H54 (cell line): ENCODE results near the gene GRID2IP.

Experiments
- DNase-seq: peaks from one replicate; pipeline ENCODE4 v3.0.0; 2011; ENCODE audit warnings: low spot score, mixed read lengths; ENCODE audit not compliant: insufficient read length
- FAIRE-seq: peaks from 3 replicates; lab custom pipeline; 2011; peaks lifted over from hg19 to GRCh38; lab: Jason Lieb, UNC
- POLR2A ChIP-seq: IDR thresholded peaks from 2 replicates; pipeline ENCODE4 v1.6.1; 2011; ENCODE audit warnings: low read depth, mild to moderate bottlenecking, low read length

The GRID2IP gene

DNA sequence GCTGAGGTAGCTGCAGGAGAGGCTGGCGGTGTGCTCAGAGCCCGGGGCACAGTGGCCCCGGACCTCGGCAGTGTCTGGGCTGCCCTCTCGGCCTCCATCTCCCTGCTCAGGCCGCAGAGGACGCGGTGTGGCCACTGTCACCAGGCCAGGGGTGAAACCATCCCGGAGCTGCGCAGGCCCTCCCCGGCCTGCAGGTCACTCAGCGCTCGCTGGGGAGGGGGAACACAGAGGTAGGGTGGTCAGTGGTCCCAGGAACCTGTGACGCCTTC, 53.7 kb downstream of the GRID2IP start:
- no peak for DNase-seq
- FAIRE-seq = no peak
- TF ChIP-seq POLR2A = no peak

DNA sequence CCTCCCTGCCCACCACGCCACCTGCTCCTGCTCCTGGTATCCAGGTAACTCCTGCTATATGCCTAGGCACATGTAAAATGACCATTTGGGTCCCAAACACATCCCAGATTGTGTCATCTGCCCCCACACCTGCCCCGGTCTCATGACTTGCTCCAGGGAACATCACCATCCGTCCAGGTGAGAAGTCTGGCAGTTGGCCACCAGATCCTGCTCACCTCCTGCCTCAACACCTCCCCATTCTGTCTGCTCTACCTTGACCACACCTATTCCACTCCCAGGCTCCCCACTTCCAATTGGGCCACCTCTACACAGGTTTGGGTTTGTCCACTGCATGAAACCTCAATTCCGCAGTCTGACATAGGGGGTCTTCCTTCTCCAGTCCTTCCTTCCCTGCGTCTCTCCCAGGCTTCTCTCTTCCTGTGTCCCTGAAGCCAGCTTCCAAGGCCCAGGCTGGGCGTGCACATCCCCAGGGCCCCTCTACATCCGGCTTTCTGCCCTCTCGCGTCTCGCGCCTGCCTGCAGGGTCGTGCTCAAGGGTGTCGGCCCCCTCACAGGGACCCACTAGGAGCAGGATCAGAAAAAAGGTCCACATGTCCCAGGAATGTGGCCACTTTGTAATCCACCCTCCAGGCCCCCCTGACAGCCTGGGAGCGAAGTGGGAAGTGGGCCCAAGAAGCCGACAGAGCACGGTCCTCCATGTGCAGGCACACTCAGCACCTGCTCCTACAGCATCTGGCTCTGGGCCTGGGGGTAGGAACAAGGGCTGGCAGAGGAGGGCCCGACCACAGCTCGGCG, 54.2 kb downstream of the GRID2IP start:
- no peak for FAIRE-seq
- no peak for DNase-seq
- TF ChIP-seq POLR2A = no peak

DNA sequence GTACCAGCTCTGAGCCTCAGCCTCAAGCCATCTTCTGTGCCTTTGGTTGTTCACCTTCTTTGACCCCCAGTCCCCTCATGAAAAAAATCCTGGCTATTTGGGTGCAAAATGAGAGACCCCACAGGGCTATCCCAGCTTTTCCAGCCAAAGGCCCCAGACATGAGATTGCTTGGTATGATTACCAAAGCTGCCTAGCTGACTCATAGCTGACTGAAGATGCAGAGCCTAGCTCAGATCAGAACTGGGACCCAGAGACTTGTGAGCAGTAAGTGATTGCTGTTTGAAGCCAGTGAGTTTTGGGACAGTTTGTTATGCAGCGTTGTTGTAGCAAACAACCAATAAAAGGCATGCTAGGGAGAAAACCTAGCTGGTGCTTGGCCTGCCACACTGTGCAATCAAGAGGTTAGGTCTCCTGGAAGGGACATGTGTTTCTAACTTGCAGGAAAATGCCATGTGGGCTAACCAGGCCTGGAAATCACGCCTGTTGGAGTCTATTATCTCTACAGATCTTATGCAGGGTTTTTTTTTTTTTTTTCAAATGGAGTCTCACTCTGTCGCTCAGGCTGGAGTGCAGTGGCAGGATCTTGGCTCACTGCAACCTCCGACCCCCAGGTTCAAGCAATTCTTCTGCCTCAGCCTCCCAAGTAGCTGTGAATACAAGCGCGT, 55.5 kb downstream of the GRID2IP start:
- DNase-seq = peak; percentile 80
- no peak for FAIRE-seq
- TF ChIP-seq POLR2A = no peak

DNA sequence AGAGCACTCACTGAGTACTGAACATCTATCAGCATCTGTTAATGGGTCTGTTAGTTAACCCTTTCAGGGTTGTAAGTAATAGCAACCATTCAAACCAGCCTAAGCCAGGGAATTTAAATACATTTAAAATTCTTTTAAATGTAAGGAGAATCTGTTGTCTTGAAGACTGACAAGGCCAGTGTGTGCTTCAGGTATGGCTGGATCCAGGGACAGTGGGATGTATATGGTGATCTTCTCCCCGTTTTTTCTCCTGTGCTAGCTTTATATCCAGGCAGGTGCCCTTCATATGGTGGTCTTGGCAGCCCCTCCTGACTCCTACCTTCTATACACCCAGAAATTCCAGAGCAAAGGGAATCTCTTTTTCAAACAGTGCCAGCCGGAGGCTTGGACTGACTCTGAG, 56.9 kb downstream of the GRID2IP start:
- FAIRE-seq (no peak), DNase-seq (no peak)
- TF ChIP-seq POLR2A = no peak

DNA sequence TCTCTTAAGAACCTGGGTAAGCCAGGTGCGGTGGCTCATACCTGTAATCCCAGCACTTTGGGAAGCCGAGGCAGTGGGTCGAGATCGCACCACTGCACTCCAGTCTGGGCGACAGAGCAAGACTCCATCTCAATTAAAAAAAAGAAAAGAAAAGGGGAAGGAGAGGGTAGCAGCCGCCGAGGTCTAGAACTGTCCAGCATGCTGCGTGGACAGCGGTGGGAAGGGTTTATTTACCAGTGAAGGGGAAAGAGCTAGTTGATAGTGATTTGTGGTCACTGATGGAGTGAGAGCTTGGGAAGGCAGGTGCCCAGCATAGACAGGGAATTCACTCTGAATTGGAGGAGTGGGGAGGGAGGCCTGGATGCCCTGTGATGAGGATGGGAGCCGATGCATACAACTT, 60.1 kb downstream of the GRID2IP start:
- DNase-seq (no peak), FAIRE-seq (no peak)
- no peak for TF ChIP-seq POLR2A

DNA sequence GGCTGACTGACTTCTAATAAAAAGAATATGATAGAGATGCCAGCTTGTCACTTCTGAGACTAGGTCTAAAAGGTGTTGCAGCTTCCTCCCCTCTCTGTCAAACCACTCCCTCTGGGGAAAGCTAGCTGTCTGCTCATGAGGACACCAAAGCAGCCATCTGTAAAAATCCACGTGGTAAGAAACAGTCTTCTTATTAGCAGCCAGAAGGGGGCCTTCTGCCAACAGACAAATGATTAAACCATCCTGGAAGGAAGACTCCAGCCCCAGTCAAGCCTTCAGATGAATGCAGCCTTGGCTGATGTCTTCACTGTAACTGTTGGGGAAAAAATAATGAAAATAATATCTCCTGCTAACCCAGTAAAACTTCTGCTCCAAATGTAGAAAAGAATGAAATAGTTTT, 61.6 kb downstream of the GRID2IP start:
- FAIRE-seq (no peak), DNase-seq (no peak)
- no peak for TF ChIP-seq POLR2A

DNA sequence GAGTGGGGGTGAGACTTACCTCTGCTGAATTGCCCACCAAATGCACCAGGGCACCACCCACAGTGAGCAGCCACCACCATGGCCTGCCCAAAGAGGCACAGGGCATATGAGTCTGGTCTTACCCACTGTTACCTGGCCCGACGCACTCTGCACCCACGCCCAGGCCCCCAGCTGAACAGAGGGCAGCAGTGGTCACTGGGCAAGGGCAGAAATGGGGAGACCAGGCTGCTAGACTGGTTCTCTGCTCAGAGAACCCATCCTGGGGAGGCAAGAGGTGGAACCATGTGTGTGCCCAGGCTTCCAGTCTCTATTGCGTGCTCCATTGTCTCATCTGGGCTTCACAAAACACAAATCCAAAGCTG, 64.1 kb downstream of the GRID2IP start:
- no peak for FAIRE-seq
- no peak for TF ChIP-seq POLR2A
- DNase-seq = no peak

DNA sequence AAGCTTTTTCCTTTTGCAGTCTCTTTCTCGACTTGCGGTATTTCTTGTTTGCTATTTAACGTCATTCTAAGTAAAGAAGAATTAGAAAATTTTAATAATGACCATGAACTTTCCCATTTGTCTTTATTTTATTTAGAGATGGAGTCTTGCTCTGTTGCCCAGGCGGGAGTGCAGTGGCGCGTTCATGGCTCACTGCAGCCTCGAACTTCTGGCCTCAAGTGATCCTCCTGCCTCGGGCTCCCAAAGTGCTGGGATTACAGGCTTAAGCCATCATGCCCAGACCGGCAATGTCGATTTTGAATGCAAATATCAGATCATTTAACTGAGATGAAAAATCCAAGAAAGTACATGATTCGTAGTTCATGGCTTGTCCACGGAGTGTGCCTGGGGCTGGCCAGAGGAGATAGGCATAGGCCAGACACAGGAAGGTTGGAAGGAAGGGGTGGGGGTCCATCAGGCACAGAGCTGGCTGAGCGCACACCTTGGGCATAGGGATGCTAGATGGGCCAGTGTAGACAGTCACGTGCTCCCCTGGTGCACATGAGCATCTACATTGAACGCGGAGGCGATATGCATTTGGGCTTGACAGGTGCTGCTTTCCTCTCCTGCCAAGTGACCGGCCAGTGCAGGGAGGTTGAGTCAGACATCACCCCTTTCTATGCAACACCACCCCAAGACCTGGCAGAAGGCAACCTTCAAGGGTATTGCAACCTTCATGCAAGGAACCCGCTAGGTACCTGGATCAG, 64.7 kb downstream of the GRID2IP start:
- FAIRE-seq = no peak
- no peak for TF ChIP-seq POLR2A

DNA sequence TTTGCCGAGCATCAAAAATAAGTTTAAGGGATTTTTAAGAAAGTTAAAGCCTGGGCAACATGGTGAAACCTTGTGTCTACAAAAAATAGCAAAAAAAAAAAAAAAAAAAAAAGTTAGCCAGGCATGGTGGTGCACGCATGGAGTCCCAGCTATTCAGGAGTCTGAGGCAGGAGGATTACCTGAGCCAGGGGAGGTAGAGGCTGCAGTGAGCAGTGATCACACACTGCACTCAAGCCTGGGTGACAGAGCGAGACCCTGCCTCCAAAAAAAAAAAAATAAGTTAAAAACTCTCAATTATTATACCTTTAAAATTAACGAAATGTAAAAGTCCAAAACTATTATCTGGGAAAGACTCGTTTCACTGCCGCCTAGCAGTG, 68.5 kb downstream of the GRID2IP start:
- TF ChIP-seq POLR2A = no peak
- FAIRE-seq (no peak), DNase-seq (no peak)

More for the DNA sequence above, 64.7 kb downstream of the GRID2IP start:
- DNase-seq = no peak

DNA sequence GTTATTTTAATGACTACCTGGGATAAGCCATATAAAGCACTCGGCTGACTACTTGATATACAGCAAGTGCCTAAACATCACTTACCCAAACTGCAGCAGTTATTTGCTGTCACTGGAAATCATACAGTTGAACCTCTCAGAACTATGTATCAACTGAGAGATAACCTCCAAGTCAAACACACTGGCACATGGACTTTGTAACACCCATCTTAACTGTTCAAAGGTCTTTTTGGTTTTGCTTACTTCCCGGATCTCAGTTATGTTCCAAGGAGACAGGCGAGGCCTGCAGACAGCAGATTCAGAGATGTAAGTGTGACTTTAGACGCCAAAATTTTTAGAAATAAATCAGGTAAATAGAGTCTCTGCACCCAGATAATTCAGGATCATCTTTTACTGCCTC, 69.0 kb downstream of the GRID2IP start:
- DNase-seq (no peak), FAIRE-seq (no peak)
- TF ChIP-seq POLR2A = no peak

DNA sequence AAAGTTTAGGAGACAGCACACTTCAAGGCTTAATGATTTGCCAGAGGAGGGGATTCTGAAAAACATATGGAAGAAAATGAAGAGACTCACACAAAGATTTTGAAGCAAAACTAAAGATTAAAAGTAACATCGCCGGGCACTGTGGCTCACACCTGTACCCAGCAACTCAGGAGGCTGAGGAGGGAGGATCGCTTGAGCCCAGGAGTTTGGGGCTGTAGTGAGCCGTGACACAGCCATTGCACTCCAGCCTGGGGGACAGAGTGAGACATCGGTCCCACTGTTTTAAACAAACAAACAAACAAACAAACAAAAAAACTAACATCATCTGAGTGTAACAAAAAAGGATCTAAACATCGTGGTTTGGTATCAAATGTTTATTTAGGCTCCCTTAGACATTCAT, 69.8 kb downstream of the GRID2IP start:
- TF ChIP-seq POLR2A = no peak
- no peak for FAIRE-seq
- no peak for DNase-seq

DNA sequence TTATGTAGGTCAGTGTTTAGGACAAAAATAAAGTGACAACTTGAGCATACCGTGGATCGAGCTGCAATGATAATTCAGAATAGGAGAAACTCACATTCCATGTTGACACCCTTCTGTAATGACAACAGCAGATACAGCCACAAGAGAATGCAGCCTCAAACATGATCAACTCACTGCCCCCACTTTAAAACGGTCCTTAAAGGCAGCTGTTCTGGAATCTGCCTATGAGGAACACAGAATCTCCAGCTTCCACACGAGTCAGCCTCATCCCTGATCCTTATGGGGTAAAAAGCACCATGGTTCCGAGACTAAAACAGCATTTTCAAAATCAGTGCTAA, 71.0 kb downstream of the GRID2IP start:
- FAIRE-seq (no peak), DNase-seq (no peak)
- TF ChIP-seq POLR2A = no peak

DNA sequence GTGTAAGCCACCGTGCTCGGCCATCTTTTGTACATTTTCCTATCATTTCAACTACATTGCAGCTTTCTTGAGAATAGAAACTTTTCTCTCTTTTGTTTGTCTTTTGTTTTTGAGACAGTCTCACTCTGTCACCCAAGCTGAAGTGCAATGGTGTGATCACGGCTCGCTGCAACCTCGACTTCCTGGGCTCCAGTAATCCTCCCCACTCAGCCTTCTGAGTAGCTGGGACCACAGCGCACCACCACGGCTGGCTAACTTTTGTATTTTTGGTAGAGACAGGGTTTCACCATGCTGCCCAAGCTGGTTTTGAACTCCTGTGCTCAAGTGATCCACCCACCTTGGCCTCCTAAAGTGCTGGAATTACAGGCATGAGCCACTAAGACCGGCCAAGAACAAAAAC, 72.2 kb downstream of the GRID2IP start:
- FAIRE-seq = no peak
- no peak for TF ChIP-seq POLR2A
- DNase-seq = no peak

DNA sequence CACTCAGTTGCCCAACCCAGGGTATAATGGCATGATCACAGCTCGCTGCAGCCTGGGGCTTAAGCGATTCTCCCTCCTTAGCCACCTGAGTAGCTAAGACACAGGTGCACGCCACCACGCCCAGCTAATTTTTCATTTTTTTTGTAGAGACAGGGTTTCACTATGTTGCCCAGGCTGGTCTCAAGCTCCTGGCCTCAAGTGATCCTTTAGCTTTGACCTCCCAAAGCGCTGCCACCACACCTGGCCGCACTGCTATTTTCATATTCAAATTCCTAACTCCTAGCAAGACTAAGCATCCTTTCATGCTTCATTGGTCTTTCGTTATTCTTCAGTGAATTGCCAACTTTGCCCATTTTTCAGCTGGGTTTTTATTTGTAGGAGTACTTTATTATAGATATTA, 73.1 kb downstream of the GRID2IP start:
- TF ChIP-seq POLR2A = no peak
- DNase-seq = no peak
- no peak for FAIRE-seq

DNA sequence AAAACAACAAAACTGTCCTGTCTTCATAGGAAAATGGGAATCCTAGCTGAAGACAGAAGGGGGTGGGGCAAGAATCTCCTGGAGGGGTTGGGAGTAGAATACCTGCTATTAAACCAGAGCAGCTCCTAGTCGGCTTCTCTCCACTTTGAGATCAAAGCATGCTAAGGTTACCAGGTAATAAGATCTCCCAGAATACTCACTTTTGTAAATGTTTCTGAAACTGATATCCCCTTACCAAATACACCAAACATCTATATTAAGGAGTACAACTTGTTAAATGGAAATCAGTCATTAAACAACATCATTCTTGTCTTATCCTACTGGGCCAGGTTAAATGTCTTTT, 74.0 kb downstream of the GRID2IP start:
- DNase-seq = no peak
- TF ChIP-seq POLR2A = no peak
- FAIRE-seq = no peak
